A673 (cell line): ENCODE data around the gene MYOCD.

ENCODE experiments used
- CTCF ChIP-seq: fragments of 300-800, 200-600 bp; sonication (generic); conservative IDR thresholded peaks from 2 replicates; pipeline ENCODE4 v1.5.1; 2017; ENCODE audit warnings: low read depth, mild to moderate bottlenecking, antibody characterized with exemption, low read length, moderate library complexity, mixed read lengths
- EZH2 ChIP-seq: fragments of 200-600 bp; sonication (generic); IDR thresholded peaks from 2 replicates; pipeline ENCODE4 v1.6.1; 2017; ENCODE audit warnings: borderline replicate concordance, low read depth, mild to moderate bottlenecking, mixed read lengths, antibody characterized with exemption, low read length; ENCODE audit not compliant: poor library complexity, severe bottlenecking

DNA sequence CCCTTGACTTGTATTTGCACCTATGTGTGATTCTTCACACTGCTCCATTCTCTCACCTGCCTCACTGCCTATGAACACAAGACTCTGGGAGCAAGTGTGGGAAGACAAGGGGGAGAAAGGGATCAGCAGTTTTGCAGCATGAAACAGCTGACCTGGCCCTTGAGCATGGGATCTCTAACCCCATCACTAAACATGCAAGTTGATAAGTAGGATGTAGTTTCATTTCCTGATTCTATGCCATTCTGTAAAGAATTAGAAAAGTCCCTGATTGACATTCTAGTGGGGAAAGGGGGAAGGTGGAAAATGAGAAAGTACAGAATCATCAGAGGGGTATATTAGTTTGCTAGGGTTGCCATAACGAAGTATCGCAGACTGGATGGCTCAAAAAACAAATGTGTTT, 25.3 kb upstream of the MYOCD start:
- TF ChIP-seq CTCF (no peak), EZH2 (no peak)
